ENCODE results near the gene XPO6.
"Not testable (repeated sequence)": the region's sequence is repeated elsewhere in the genome, so short reads cannot be mapped to it uniquely, and the experiment has no call there.

The XPO6 gene
- total RNA-seq: 90.7 to 149 (median 120) reads per million in 18 experiments

GRCh38 chr16:28211758-28212531 is at the start of gene XPO6:
TSS of gene XPO6 (minus strand) at chr16:28211965. CDS start at chr16:28211368, 597 bp downstream.
- peak; percentile 96 to 97 for DNase-seq

GRCh38 chr16:28260193-28260592 is 48.4 kb upstream of the XPO6 start:
- DNase-seq: no peak

GRCh38 chr16:28259781-28260150 is 48.0 kb upstream of the XPO6 start:
- DNase-seq: no peak

- DNase-seq: no peak
Measured at GRCh38 chr16:28259091-28259780, 47.5 kb upstream of the XPO6 start.

GRCh38 chr16:28258567-28258966 is 46.8 kb upstream of the XPO6 start:
- no peak for DNase-seq

- DNase-seq: no peak
Measured at GRCh38 chr16:28257256-28257655, 45.5 kb upstream of the XPO6 start.

- DNase-seq: peak in 1 of 2 donors; percentile 2
Measured at GRCh38 chr16:28255838-28256237, 44.1 kb upstream of the XPO6 start.

GRCh38 chr16:28254158-28254557 is 42.4 kb upstream of the XPO6 start:
- no peak for DNase-seq

- DNase-seq: no peak
Measured at GRCh38 chr16:28250999-28251398, 39.2 kb upstream of the XPO6 start.

- DNase-seq: not testable (repeated sequence)
Measured at GRCh38 chr16:28249483-28249882, 37.7 kb upstream of the XPO6 start.

- no peak for DNase-seq
Measured at GRCh38 chr16:28241924-28242323, 30.2 kb upstream of the XPO6 start.

- DNase-seq: peak; percentile 22 to 37
Measured at GRCh38 chr16:28237754-28238357, 26.1 kb upstream of the XPO6 start.

- DNase-seq: no peak
Measured at GRCh38 chr16:28231763-28232162, 20.0 kb upstream of the XPO6 start.

- DNase-seq: not testable (repeated sequence)
Measured at GRCh38 chr16:28223909-28224308, 12.1 kb upstream of the XPO6 start.

GRCh38 chr16:28219777-28220176 is 8.0 kb upstream of the XPO6 start:
- not testable (repeated sequence) for DNase-seq

- DNase-seq: no peak
Measured at GRCh38 chr16:28219282-28219681, 7.5 kb upstream of the XPO6 start.

- DNase-seq: peak; percentile 59 to 67
Measured at GRCh38 chr16:28218109-28218508, 6.3 kb upstream of the XPO6 start.

GRCh38 chr16:28217326-28217725 is 5.6 kb upstream of the XPO6 start:
- no peak for DNase-seq

GRCh38 chr16:28213396-28213795 is 1.6 kb upstream of the XPO6 start:
- no peak for DNase-seq

- no peak for DNase-seq
Measured at GRCh38 chr16:28212532-28212873, 738 bp upstream of the XPO6 start.

GRCh38 chr16:28210979-28211588 is 681 bp downstream of the XPO6 start:
- peak; percentile 50 to 55 for DNase-seq

GRCh38 chr16:28210264-28210663 is 1.5 kb downstream of the XPO6 start:
- DNase-seq: no peak

GRCh38 chr16:28208824-28209223 is 2.9 kb downstream of the XPO6 start:
- no peak for DNase-seq

All from inflammatory macrophage (primary cell).